Measurements from ENCODE around the gene TMEM108. TPM values are rescaled to one million over a fixed set of nuclear protein-coding genes. Genes with fewer than 3 reads are reported as not detected.

The TMEM108 gene
- polyA plus RNA-seq, 1 donor from 2014 or later, result not detected

DNA sequence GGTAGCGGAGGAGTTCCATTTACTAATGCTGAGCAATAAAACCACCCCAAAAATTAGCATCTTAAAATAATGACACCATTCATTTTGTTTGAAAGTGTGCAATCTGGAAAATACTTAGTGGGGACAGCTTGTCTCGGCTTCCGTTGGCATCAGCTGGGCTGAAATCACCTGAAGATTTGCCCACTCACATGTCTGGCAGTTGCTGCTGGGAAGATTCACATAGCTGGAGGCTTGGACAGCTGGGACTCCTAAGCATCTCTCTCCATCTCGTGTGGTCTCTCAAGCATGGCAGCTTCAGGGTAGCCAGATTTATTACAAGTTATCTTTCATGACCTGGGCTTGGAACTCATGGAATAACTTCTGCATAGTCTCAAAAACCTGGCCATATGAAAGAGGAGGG lies 323.2 kb downstream of the TMEM108 start:
- Mint-ChIP-seq H3K27ac (peak overlapping the region in 1 of 3 donors; percentile 20), H3K4me1 (peaks cover 0 to 2% (median 1%) of the 10 kb centered on the region in 3 donors), H3K27me3 (peaks cover 16% of the 10 kb centered on the region), H3K9me3 (peaks cover 0 to 2% (median 1%) of the 10 kb centered on the region in 3 donors), H3K4me3 (no peak overlapping the region), H3K36me3 (peaks cover 1% of the 10 kb centered on the region)

DNA sequence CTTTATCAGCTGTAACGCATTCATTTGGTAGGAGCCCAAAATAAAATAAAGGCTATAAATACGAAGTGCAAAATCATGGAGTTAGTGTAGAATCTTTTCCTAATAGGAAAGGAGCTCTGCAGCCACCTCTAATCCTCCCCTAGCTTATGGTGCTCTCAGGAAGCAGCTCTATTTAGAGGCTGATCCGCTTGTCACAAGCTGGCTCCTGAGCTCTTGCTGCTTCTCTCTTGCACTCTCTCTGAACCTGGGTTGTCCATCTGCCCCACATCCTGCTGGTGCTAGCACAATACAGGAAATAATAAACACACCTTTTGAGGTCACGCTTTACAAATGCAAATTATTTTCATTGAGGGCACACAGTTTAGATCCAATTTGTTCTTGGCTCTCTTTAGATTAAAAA lies 324.3 kb downstream of the TMEM108 start:
- Mint-ChIP-seq H3K36me3 (peaks cover 1% of the 10 kb centered on the region), H3K27ac (no peak overlapping the region), H3K9me3 (peaks cover 0 to 1% (median 0%) of the 10 kb centered on the region in 3 donors), H3K27me3 (peaks cover 12% of the 10 kb centered on the region), H3K4me1 (peaks cover 0 to 2% (median 1%) of the 10 kb centered on the region in 3 donors), H3K4me3 (no peak overlapping the region)

DNA sequence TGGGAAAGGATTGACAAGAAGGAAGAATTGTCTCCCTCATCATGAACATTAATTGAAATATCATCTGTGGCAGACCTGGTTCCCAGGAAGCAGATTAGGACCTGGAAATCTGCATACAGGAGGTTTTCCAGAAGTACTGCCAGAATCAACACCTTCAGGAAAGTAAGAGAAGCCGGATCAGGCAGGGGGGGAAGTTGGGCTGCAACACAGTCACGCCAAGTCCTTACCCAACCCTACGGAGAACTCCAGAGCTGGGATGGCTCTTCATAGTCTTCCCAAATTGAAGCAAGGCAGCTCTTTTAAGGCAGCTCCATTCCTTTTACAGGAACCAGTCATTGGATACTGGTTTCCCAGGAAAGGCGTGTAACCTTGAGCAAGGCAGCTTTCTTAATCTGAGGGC lies 326.5 kb downstream of the TMEM108 start:
- H3K9me3 Mint-ChIP-seq, result peaks cover 0 to 1% (median 0%) of the 10 kb centered on the region in 3 donors
- peaks cover 1% of the 10 kb centered on the region for H3K36me3 Mint-ChIP-seq
- H3K4me3 Mint-ChIP-seq, result no peak overlapping the region
- H3K27ac Mint-ChIP-seq, result no peak overlapping the region
- H3K4me1 Mint-ChIP-seq, result peaks cover 0 to 2% (median 1%) of the 10 kb centered on the region in 3 donors
- peaks cover 14% of the 10 kb centered on the region for H3K27me3 Mint-ChIP-seq

DNA sequence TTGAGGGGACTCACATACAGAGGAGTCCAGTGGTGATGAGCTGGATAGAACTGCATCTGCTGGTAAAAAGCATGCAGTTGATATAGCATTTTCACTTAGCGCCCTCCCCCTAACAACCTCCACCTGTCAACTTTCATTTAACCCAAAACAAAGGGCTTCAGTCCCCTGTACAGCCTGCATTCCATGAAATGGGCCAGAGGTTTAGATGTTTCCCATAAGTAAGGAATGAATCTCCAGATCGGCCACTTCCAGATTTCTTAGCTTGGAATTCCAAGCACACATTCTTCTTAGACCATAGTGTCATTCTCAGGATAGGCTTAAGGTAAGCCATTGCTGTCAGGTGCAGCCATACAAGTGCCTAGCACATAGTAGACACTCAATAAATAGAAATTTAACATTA lies 328.7 kb downstream of the TMEM108 start:
- Mint-ChIP-seq H3K27ac (no peak overlapping the region), H3K27me3 (peaks cover 13% of the 10 kb centered on the region), H3K36me3 (no peaks in the 10 kb centered on the region), H3K9me3 (peaks cover 0 to 1% (median 0%) of the 10 kb centered on the region in 3 donors), H3K4me3 (no peak overlapping the region), H3K4me1 (peaks cover 0 to 2% (median 1%) of the 10 kb centered on the region in 3 donors)

DNA sequence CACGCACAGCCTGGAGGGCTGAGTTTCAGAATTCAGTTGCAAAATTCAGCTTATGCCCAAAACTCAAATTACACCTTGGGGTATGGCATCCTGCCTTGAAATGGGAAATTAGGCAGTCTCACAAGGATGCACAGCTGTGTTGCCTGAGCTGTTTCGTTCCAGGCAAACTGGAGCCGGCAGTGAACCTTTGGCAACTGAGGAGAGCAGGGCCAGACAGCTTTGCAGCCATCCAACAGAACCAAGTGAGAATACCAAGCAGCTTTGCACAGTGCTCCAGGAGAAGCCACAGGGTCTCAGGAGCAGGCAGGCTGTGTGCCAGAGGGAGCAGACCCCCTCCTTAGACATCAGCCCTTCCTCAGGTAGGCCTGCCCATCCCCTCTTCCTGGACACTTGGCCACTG lies 329.2 kb downstream of the TMEM108 start:
- peaks cover 0 to 2% (median 0%) of the 10 kb centered on the region in 3 donors for H3K4me1 Mint-ChIP-seq
- H3K9me3 Mint-ChIP-seq, result peaks cover 0 to 1% (median 0%) of the 10 kb centered on the region in 3 donors
- H3K4me3 Mint-ChIP-seq, result no peak overlapping the region
- no peaks in the 10 kb centered on the region for H3K36me3 Mint-ChIP-seq
- H3K27me3 Mint-ChIP-seq, result peaks cover 10% of the 10 kb centered on the region
- no peak overlapping the region for H3K27ac Mint-ChIP-seq

- H3K27ac Mint-ChIP-seq, result no peak overlapping the region
- peaks cover 10% of the 10 kb centered on the region for H3K27me3 Mint-ChIP-seq
- H3K36me3 Mint-ChIP-seq, result no peaks in the 10 kb centered on the region
- peaks cover 0 to under 1% (median 0%) of the 10 kb centered on the region in 3 donors for H3K4me1 Mint-ChIP-seq
- H3K9me3 Mint-ChIP-seq, result peaks cover 0 to 1% (median 0%) of the 10 kb centered on the region in 3 donors
- H3K4me3 Mint-ChIP-seq, result no peak overlapping the region
Observed at GRCh38 chr3:133367956-133368355, 329.8 kb downstream of the TMEM108 start.

DNA sequence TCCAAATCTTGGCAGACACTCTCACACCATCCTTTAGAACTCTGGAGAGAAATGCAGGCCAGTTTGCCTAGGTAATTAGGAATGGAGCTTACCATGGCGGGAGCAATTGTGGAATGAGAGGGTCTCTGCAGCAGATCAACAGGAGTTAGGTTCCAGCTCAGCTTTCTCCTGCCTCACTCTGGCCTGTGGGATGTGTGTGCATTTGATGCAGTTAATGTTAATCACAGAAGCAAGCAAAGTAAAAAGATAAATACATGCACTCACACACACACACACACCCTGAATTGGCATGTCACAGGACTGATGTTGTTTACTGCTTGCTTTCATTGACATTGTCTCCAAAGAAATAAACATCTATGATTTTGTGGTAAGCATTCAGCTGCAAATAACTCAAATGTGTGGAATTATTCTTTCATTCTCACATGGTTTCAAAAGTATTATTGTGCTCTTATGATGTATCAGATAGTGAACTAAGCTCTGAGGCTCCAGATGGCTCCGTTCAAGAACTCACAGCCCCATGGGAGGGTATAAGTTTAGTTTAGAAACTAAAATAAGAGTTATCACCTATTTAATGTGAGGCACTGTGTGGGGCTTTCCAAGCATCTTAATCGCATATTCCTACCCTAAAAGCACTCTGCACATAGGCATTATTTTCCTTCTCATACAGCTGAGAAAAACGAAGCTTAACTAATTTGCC lies 330.3 kb downstream of the TMEM108 start:
- Mint-ChIP-seq H3K27me3 (peaks cover 10% of the 10 kb centered on the region), H3K4me1 (no peaks in the 10 kb centered on the region), H3K27ac (no peak overlapping the region), H3K36me3 (no peaks in the 10 kb centered on the region), H3K9me3 (peaks cover 0 to 1% (median 0%) of the 10 kb centered on the region in 3 donors), H3K4me3 (no peak overlapping the region)

- no peak overlapping the region for H3K4me3 Mint-ChIP-seq
- no peaks in the 10 kb centered on the region for H3K36me3 Mint-ChIP-seq
- no peak overlapping the region for H3K27ac Mint-ChIP-seq
- H3K27me3 Mint-ChIP-seq, result peaks cover 10% of the 10 kb centered on the region
- peaks cover 0 to 1% (median 0%) of the 10 kb centered on the region in 3 donors for H3K9me3 Mint-ChIP-seq
- H3K4me1 Mint-ChIP-seq, result no peaks in the 10 kb centered on the region
Observed at GRCh38 chr3:133369068-133369440, 330.9 kb downstream of the TMEM108 start.

- no peak overlapping the region for H3K27ac Mint-ChIP-seq
- no peaks in the 10 kb centered on the region for H3K4me1 Mint-ChIP-seq
- peaks cover 4% of the 10 kb centered on the region for H3K27me3 Mint-ChIP-seq
- no peaks in the 10 kb centered on the region for H3K9me3 Mint-ChIP-seq
- H3K4me3 Mint-ChIP-seq, result no peak overlapping the region
- no peaks in the 10 kb centered on the region for H3K36me3 Mint-ChIP-seq
Observed at GRCh38 chr3:133371181-133371580, 333.0 kb downstream of the TMEM108 start.

DNA sequence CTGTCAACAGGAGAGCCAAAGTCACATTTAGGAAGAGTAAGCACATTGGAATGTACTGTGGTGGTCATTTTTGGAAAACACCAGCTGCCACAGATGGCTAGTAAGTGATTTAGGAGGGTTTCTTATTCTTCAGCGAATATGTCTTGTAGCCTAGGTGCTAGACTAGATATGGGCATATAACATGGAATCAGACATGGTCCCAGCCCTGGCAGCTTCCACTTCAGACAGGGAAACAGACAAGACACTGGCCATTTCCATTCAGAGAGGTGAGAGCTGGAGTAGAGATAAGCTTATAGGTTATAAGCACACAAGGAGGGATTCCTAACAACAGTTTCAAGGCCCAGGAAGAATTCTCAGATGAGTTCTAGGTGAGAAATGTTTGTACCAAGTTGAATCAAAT lies 333.5 kb downstream of the TMEM108 start:
- Mint-ChIP-seq H3K36me3 (no peaks in the 10 kb centered on the region), H3K4me1 (no peaks in the 10 kb centered on the region), H3K9me3 (no peaks in the 10 kb centered on the region), H3K27me3 (peaks cover 4% of the 10 kb centered on the region), H3K4me3 (no peak overlapping the region), H3K27ac (no peak overlapping the region)

GRCh38 chr3:133374708-133375402 lies 336.7 kb downstream of the TMEM108 start:
- H3K27ac Mint-ChIP-seq, result no peak overlapping the region
- H3K36me3 Mint-ChIP-seq, result no peaks in the 10 kb centered on the region
- H3K4me3 Mint-ChIP-seq, result no peak overlapping the region
- no peaks in the 10 kb centered on the region for H3K9me3 Mint-ChIP-seq
- no peaks in the 10 kb centered on the region for H3K4me1 Mint-ChIP-seq
- no peaks in the 10 kb centered on the region for H3K27me3 Mint-ChIP-seq

DNA sequence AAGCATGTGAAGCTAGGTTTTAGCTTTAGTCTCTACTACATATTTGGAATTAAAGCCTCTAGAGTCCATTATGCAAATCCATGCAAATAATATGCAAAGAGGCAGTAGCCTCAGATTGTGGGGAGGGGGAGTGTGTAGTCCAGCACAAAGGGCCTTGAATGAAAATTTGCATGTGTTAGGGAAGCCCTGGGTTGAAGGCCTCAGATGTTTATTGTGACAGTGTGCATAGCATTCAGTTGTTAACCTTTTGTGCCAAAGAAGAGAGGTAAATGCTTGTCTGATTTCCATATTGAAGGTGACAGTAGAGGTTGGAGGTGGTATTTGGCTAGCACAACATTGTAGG lies 337.2 kb downstream of the TMEM108 start:
- Mint-ChIP-seq H3K9me3 (no peaks in the 10 kb centered on the region), H3K27ac (no peak overlapping the region), H3K36me3 (no peaks in the 10 kb centered on the region), H3K27me3 (no peaks in the 10 kb centered on the region), H3K4me1 (no peaks in the 10 kb centered on the region), H3K4me3 (no peak overlapping the region)

- H3K4me1 Mint-ChIP-seq, result no peaks in the 10 kb centered on the region
- no peak overlapping the region for H3K4me3 Mint-ChIP-seq
- H3K27ac Mint-ChIP-seq, result no peak overlapping the region
- H3K9me3 Mint-ChIP-seq, result no peaks in the 10 kb centered on the region
- H3K27me3 Mint-ChIP-seq, result no peaks in the 10 kb centered on the region
- H3K36me3 Mint-ChIP-seq, result no peaks in the 10 kb centered on the region
Observed at GRCh38 chr3:133376810-133377209, 338.6 kb downstream of the TMEM108 start.

GRCh38 chr3:133377396-133377795 lies 339.2 kb downstream of the TMEM108 start:
- Mint-ChIP-seq H3K4me3 (no peak overlapping the region), H3K36me3 (no peaks in the 10 kb centered on the region), H3K9me3 (no peaks in the 10 kb centered on the region), H3K27ac (no peak overlapping the region), H3K27me3 (peaks cover 2% of the 10 kb centered on the region), H3K4me1 (no peaks in the 10 kb centered on the region)

GRCh38 chr3:133379926-133380325 lies 341.7 kb downstream of the TMEM108 start:
- Mint-ChIP-seq H3K9me3 (no peaks in the 10 kb centered on the region), H3K27me3 (peaks cover 4% of the 10 kb centered on the region)

More at GRCh38 chr3:133379926-133380325, 341.7 kb downstream of the TMEM108 start:
- H3K36me3 Mint-ChIP-seq, result no peaks in the 10 kb centered on the region
- H3K4me1 Mint-ChIP-seq, result no peaks in the 10 kb centered on the region
- H3K27ac Mint-ChIP-seq, result no peak overlapping the region
- no peak overlapping the region for H3K4me3 Mint-ChIP-seq
